Measurements from ENCODE around the gene SLC16A10.

DNA sequence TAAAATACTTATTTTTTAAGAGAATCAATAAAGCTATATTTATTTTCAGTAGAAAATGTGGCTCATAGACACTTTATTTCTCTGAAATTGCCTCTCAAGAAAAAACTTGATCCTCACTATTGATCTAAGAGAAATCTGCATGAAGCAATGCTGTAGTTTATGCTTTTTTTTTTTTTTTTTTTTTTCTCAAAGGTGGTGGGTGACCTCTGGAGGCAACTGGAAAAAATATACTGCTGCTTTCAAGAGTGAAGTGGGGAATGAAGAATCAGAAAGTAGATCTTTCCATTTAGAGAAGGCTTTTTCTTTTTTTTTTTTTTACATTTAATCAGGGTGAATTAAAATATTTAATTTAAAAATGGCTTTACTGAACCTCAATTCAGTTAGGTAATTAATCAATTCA, 169.3 kb downstream of the SLC16A10 start:
- TF ChIP-seq POLR2A (IDR thresholded peaks at IDR 0.05): no peak
- TF ChIP-seq, protein P1, sequence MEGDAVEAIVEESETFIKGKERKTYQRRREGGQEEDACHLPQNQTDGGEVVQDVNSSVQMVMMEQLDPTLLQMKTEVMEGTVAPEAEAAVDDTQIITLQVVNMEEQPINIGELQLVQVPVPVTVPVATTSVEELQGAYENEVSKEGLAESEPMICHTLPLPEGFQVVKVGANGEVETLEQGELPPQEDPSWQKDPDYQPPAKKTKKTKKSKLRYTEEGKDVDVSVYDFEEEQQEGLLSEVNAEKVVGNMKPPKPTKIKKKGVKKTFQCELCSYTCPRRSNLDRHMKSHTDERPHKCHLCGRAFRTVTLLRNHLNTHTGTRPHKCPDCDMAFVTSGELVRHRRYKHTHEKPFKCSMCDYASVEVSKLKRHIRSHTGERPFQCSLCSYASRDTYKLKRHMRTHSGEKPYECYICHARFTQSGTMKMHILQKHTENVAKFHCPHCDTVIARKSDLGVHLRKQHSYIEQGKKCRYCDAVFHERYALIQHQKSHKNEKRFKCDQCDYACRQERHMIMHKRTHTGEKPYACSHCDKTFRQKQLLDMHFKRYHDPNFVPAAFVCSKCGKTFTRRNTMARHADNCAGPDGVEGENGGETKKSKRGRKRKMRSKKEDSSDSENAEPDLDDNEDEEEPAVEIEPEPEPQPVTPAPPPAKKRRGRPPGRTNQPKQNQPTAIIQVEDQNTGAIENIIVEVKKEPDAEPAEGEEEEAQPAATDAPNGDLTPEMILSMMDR (IDR thresholded peaks at IDR 0.05): no peak

Measured in lower leg skin (tissue), 3 donors.